Nephron progenitor cell (in vitro differentiated cells): ENCODE results near the gene CHD1.

Experiments
- DNase-seq: peaks from one replicate; pipeline ENCODE4 v3.0.0; 2021
- H3K27ac Mint-ChIP-seq: 2 replicates; pipeline ENCODE4 v1.8.0; 2021; ENCODE audit warnings: mild to moderate bottlenecking, moderate library complexity, mixed read lengths
- H3K27me3 Mint-ChIP-seq: 2 replicates; pipeline ENCODE4 v1.8.0; 2021; ENCODE audit warnings: mild to moderate bottlenecking, low read depth, mixed read lengths; ENCODE audit not compliant: poor library complexity
- H3K36me3 Mint-ChIP-seq: 2 replicates; pipeline ENCODE4 v1.8.0; 2021; ENCODE audit warnings: low read depth, mixed read lengths
- H3K4me1 Mint-ChIP-seq: 2 replicates; pipeline ENCODE4 v1.8.0; 2021; ENCODE audit warnings: mixed read lengths
- H3K4me3 Mint-ChIP-seq: 2 replicates; pipeline ENCODE4 v1.8.0; 2021; ENCODE audit warnings: mild to moderate bottlenecking, moderate library complexity, mixed read lengths
- H3K9me3 Mint-ChIP-seq: 2 replicates; pipeline ENCODE4 v1.8.0; 2021; ENCODE audit warnings: mild to moderate bottlenecking, moderate library complexity, mixed read lengths
- CTCF ChIP-seq: fragments of 200-600 bp; sonication (generic); IDR thresholded peaks from 2 replicates; pipeline ENCODE4 v1.5.0; 2021; ENCODE audit warnings: antibody characterized with exemption

Gene CHD1

DNA sequence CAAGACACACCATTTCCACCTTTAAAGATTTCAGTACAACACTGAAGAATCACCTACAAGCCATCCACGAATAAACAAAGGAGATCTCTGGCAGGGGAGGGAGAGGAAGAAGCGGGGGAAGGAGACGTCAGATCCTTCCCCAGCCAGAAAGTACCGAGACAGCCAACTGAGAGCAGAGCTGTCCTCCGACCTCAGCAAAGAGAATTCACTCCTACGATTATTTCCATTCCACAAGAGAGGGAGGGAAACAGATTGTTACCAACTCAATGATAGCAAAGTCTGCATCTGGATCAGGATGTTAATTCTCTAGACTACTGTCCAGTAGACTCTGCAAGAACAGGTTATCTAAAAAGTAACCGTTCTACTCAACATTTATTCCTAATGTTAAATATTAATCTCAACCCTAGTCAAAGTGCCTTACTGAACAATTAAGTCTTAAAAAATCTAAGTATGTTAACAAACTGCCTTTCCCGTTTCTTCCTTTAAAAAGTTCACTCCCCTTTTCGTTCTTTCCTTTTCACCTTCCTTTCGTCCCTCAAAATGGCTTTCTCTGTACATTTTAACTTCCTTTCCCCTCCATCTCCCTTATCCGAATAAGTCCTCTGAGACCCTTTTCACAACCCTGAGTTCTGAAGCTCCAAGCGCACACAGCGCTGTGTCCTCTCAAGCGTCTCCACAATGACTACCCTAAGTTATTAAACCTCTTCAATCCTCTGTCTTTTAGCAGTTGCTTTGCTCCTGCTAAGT, 1.4 kb downstream of the CHD1 start:
- peak; percentile 18 for DNase-seq
- peaks cover 36% of the 10 kb centered on the region for H3K36me3 Mint-ChIP-seq
- H3K27me3 Mint-ChIP-seq, result no peaks in the 10 kb centered on the region
- no peaks in the 10 kb centered on the region for H3K9me3 Mint-ChIP-seq
- TF ChIP-seq CTCF, result no peak
- peak overlapping the region; percentile 97 for H3K4me3 Mint-ChIP-seq
- H3K4me1 Mint-ChIP-seq, result peaks cover 44% of the 10 kb centered on the region
- H3K27ac Mint-ChIP-seq, result peak overlapping the region; percentile 98

DNA sequence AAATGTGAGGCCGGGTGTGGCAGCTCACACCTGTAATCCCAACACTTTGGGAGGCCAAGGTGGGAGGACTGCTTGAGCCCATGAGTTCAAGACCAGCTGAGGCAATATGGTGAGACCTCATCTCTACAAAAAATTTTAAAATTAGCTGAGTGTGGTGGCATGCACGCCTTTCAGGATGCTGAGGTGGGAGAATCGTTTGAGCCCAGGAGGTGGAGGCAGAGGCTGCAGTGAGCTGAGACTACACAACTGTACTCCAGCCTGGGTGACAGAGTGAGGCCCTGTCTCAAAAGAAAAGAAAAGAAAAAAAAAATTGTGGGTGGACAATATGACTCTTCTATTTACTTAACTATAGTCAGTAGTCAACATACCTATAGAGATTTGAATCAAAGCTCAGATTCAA, 4.8 kb downstream of the CHD1 start:
- Mint-ChIP-seq H3K9me3 (no peaks in the 10 kb centered on the region), H3K27ac (no peak overlapping the region), H3K4me3 (no peak overlapping the region)

GRCh38 chr5:98921947-98922505, 6.8 kb downstream of the CHD1 start:
- no peak for DNase-seq
- peaks cover 90% of the 10 kb centered on the region for H3K36me3 Mint-ChIP-seq
- H3K27me3 Mint-ChIP-seq, result no peaks in the 10 kb centered on the region
- no peak overlapping the region for H3K27ac Mint-ChIP-seq
- no peak overlapping the region for H3K4me3 Mint-ChIP-seq
- no peak for TF ChIP-seq CTCF
- H3K4me1 Mint-ChIP-seq, result peaks cover 18% of the 10 kb centered on the region
- H3K9me3 Mint-ChIP-seq, result no peaks in the 10 kb centered on the region

More for the DNA sequence above, 4.8 kb downstream of the CHD1 start:
- Mint-ChIP-seq H3K27me3 (no peaks in the 10 kb centered on the region), H3K36me3 (peaks cover 71% of the 10 kb centered on the region), H3K4me1 (peaks cover 27% of the 10 kb centered on the region)
- TF ChIP-seq CTCF, result no peak
- no peak for DNase-seq

- H3K4me3 Mint-ChIP-seq, result no peak overlapping the region
- no peak overlapping the region for H3K27ac Mint-ChIP-seq
- H3K27me3 Mint-ChIP-seq, result no peaks in the 10 kb centered on the region
- no peak for DNase-seq
- no peaks in the 10 kb centered on the region for H3K9me3 Mint-ChIP-seq
- TF ChIP-seq CTCF, result no peak
- H3K4me1 Mint-ChIP-seq, result peaks cover 15% of the 10 kb centered on the region
- H3K36me3 Mint-ChIP-seq, result peaks cover 77% of the 10 kb centered on the region
Measured at GRCh38 chr5:98917433-98917832, 11.4 kb downstream of the CHD1 start.

DNA sequence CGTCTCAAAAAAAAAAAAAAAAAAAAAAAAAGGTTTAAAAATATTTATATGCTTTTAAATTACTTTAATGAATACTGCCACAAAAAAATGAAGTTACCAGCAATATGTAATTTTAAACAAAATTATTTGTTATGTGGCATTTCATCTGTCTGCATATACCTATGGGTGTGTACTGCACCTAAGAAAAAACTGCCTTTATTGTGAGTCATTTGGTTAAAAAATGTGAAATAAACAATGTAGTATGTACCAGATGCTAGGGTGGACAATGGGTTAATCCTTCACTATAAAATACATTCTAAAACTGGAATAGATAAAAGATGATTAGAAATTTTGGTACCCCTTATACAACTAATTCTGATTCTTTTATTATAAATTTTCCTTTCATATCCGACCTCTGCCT, 12.3 kb downstream of the CHD1 start:
- H3K27me3 Mint-ChIP-seq, result no peaks in the 10 kb centered on the region
- H3K4me3 Mint-ChIP-seq, result no peak overlapping the region
- DNase-seq, result no peak
- H3K36me3 Mint-ChIP-seq, result peaks cover 68% of the 10 kb centered on the region
- H3K27ac Mint-ChIP-seq, result no peak overlapping the region
- no peak for TF ChIP-seq CTCF
- peaks cover 22% of the 10 kb centered on the region for H3K4me1 Mint-ChIP-seq
- no peaks in the 10 kb centered on the region for H3K9me3 Mint-ChIP-seq

DNA sequence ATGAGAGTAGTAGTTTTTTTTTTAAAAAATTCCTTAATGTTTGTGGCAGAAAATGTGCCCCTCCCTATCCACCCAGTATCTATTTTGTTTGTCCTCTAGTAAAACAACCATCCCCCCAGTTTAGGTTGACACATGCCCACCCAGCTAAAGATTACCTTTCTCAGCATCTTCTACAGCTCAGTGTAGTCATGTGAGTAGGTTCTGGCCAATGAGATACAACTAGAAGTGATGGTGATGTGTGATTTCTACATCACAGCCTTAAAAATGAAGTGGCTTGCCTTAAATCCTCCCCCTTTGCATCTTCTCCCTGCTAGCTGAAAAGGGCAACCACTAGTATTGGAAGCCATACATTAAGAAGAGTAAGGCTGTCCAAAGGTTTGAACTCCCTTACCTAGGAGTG, 14.9 kb downstream of the CHD1 start:
- Mint-ChIP-seq H3K27me3 (no peaks in the 10 kb centered on the region), H3K4me1 (peaks cover 36% of the 10 kb centered on the region), H3K9me3 (no peaks in the 10 kb centered on the region), H3K4me3 (no peak overlapping the region), H3K27ac (peak overlapping the region; percentile 59), H3K36me3 (peaks cover 42% of the 10 kb centered on the region)
- TF ChIP-seq CTCF, result no peak
- DNase-seq, result no peak
